SK-N-SH treated with all-trans-retinoic acid at 6 μM for 48 hours (cell line): Measurements from ENCODE around the gene PDE1C.

ENCODE experiments used
- ATAC-seq: fragments of 200-7000 bp; cut with Tn5 transposase; 3 replicates; pipeline ENCODE4 v1.9.1; 2020; ENCODE audit warnings: mild to moderate bottlenecking, moderate library complexity
- ARNTL ChIP-seq: fragments of 450-650 bp; formaldehyde crosslinking; IDR thresholded peaks from 2 replicates; pipeline ENCODE4 v1.5.0; 2020; ENCODE audit warnings: low read depth, mild to moderate bottlenecking, moderate library complexity, borderline replicate concordance
- BACH2 ChIP-seq: fragments of 250-450 bp; sonication (Bioruptor Pico); IDR thresholded peaks from 2 replicates; pipeline ENCODE4 v1.9.0; 2021; ENCODE audit warnings: mild to moderate bottlenecking, borderline replicate concordance
- CREB5 ChIP-seq: fragments of 250-450 bp; sonication (Bioruptor Pico); IDR thresholded peaks from 2 replicates; pipeline ENCODE4 v1.5.1; 2020; ENCODE audit warnings: low read depth, mild to moderate bottlenecking, moderate library complexity
- CSDC2 ChIP-seq: fragments of 250-450 bp; sonication (Bioruptor Pico); IDR thresholded peaks from 2 replicates; pipeline ENCODE4 v1.5.0; 2020; ENCODE audit warnings: mild to moderate bottlenecking, moderate library complexity
- ESRRG ChIP-seq: fragments of 250-450 bp; sonication (Bioruptor Pico); IDR thresholded peaks from 2 replicates; pipeline ENCODE4 v1.6.1; 2021; ENCODE audit warnings: mild to moderate bottlenecking
- GLIS3 ChIP-seq: fragments of 250-450 bp; sonication (Bioruptor Pico); IDR thresholded peaks from 2 replicates; pipeline ENCODE4 v1.5.0; 2020; ENCODE audit warnings: mild to moderate bottlenecking, moderate library complexity
- ISL1 ChIP-seq: fragments of 250-450 bp; sonication (Bioruptor Pico); IDR thresholded peaks from 2 replicates; pipeline ENCODE4 v2.1.2; 2022; ENCODE audit warnings: mild to moderate bottlenecking, moderate library complexity
- OSR1 ChIP-seq: fragments of 250-450 bp; sonication (Bioruptor Pico); IDR thresholded peaks from 2 replicates; pipeline ENCODE4 v1.8.0; 2022; ENCODE audit warnings: moderate library complexity, mild to moderate bottlenecking, inconsistent platforms
- POU6F1 ChIP-seq: fragments of 250-450 bp; sonication (Bioruptor Pico); IDR thresholded peaks from 2 replicates; pipeline ENCODE4 v1.8.0; 2021; ENCODE audit warnings: low read depth, mild to moderate bottlenecking, moderate library complexity, borderline replicate concordance
- RARB ChIP-seq: fragments of 250-450 bp; sonication (Bioruptor Pico); IDR thresholded peaks from 2 replicates; pipeline ENCODE4 v1.8.0; 2021; ENCODE audit warnings: mild to moderate bottlenecking, moderate library complexity
- SNAI2 ChIP-seq: fragments of 250-450 bp; sonication (Bioruptor Pico); IDR thresholded peaks from 2 replicates; pipeline ENCODE4 v1.5.0; 2020; ENCODE audit warnings: mild to moderate bottlenecking, moderate library complexity
- TCF4 ChIP-seq: fragments of 250-450 bp; sonication (Bioruptor Pico); IDR thresholded peaks from 2 replicates; pipeline ENCODE4 v1.8.0; 2021; ENCODE audit warnings: mild to moderate bottlenecking, moderate library complexity, borderline replicate concordance
- TOX ChIP-seq: fragments of 250-450 bp; sonication (Bioruptor Pico); IDR thresholded peaks from 2 replicates; pipeline ENCODE4 v1.8.0; 2021; ENCODE audit warnings: mild to moderate bottlenecking, moderate library complexity, borderline replicate concordance
- ZC3H10 ChIP-seq: fragments of 250-450 bp; sonication (Bioruptor Pico); IDR thresholded peaks from 2 replicates; pipeline ENCODE4 v1.5.1; 2021; ENCODE audit warnings: mild to moderate bottlenecking, moderate library complexity
- ZFP3 ChIP-seq: fragments of 250-450 bp; sonication (Bioruptor Pico); IDR thresholded peaks from 2 replicates; pipeline ENCODE4 v1.5.0; 2020; ENCODE audit warnings: mild to moderate bottlenecking, moderate library complexity
- ZFP30 ChIP-seq: fragments of 450-650 bp; formaldehyde crosslinking; IDR thresholded peaks from 2 replicates; pipeline ENCODE4 v1.5.0; 2022; ENCODE audit warnings: mild to moderate bottlenecking, moderate library complexity
- ZNF565 ChIP-seq: fragments of 450-650 bp; formaldehyde crosslinking; conservative IDR thresholded peaks from 2 replicates; pipeline ENCODE4 v1.5.0; 2020; ENCODE audit warnings: low read depth, mild to moderate bottlenecking, moderate library complexity
- ZNF8 ChIP-seq: fragments of 450-650 bp; formaldehyde crosslinking; IDR thresholded peaks from 2 replicates; pipeline ENCODE4 v1.5.0; 2020; ENCODE audit warnings: mild to moderate bottlenecking, moderate library complexity
- TF ChIP-seq, protein P1 (sequence below): fragments of 250-450 bp; sonication (Bioruptor Pico); IDR thresholded peaks from 2 replicates; pipeline ENCODE4 v1.5.1; 2021; ENCODE audit warnings: mild to moderate bottlenecking, moderate library complexity
- TF ChIP-seq, protein P2 (sequence below): fragments of 250-450 bp; sonication (Bioruptor Pico); IDR thresholded peaks from 2 replicates; pipeline ENCODE4 v1.5.0; 2020; ENCODE audit warnings: mild to moderate bottlenecking, moderate library complexity

PDE1C gene

GRCh38 chr7:31894308-31894707 is 175.9 kb downstream of the PDE1C start:
- ATAC-seq: no peak
- TF ChIP-seq CREB5 (CRISPR knock-in tag) (no peak), GLIS3 (CRISPR knock-in tag) (no peak), ARNTL (CRISPR knock-in tag) (no peak), BACH2 (CRISPR knock-in tag) (no peak), ZFP3 (CRISPR knock-in tag) (no peak), TCF4 (CRISPR knock-in tag) (no peak), ZNF565 (CRISPR knock-in tag) (no peak), ISL1 (CRISPR knock-in tag) (no peak), RARB (CRISPR knock-in tag) (no peak), SNAI2 (CRISPR knock-in tag) (no peak), OSR1 (no peak), ZNF8 (CRISPR knock-in tag) (no peak)
- TF ChIP-seq, protein P1, sequence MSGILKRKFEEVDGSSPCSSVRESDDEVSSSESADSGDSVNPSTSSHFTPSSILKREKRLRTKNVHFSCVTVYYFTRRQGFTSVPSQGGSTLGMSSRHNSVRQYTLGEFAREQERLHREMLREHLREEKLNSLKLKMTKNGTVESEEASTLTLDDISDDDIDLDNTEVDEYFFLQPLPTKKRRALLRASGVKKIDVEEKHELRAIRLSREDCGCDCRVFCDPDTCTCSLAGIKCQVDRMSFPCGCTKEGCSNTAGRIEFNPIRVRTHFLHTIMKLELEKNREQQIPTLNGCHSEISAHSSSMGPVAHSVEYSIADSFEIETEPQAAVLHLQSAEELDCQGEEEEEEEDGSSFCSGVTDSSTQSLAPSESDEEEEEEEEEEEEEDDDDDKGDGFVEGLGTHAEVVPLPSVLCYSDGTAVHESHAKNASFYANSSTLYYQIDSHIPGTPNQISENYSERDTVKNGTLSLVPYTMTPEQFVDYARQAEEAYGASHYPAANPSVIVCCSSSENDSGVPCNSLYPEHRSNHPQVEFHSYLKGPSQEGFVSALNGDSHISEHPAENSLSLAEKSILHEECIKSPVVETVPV (CRISPR knock-in tag): no peak
- TF ChIP-seq, protein P2, sequence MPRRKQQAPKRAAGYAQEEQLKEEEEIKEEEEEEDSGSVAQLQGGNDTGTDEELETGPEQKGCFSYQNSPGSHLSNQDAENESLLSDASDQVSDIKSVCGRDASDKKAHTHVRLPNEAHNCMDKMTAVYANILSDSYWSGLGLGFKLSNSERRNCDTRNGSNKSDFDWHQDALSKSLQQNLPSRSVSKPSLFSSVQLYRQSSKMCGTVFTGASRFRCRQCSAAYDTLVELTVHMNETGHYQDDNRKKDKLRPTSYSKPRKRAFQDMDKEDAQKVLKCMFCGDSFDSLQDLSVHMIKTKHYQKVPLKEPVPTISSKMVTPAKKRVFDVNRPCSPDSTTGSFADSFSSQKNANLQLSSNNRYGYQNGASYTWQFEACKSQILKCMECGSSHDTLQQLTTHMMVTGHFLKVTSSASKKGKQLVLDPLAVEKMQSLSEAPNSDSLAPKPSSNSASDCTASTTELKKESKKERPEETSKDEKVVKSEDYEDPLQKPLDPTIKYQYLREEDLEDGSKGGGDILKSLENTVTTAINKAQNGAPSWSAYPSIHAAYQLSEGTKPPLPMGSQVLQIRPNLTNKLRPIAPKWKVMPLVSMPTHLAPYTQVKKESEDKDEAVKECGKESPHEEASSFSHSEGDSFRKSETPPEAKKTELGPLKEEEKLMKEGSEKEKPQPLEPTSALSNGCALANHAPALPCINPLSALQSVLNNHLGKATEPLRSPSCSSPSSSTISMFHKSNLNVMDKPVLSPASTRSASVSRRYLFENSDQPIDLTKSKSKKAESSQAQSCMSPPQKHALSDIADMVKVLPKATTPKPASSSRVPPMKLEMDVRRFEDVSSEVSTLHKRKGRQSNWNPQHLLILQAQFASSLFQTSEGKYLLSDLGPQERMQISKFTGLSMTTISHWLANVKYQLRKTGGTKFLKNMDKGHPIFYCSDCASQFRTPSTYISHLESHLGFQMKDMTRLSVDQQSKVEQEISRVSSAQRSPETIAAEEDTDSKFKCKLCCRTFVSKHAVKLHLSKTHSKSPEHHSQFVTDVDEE: no peak

DNA sequence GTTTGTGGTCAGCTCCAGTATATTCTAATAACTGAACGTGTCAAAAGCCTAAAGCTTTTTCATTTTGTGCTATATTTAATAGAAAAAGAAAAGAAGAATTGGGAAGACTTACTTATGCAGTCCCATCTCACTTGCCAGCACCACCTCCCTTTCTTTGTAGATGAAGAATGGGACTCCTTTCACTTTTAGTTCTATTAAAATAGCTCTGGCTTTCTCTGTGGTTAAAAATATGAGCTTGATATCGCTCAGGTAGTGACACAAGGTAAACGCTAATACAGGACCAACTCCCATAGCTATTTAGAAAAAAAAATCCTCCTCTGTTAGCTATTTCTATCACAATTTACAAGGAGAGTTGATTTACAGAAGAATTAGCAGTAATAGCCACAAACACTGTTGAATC is 176.8 kb downstream of the PDE1C start:
- ATAC-seq: no peak
- no peak for TF ChIP-seq ZFP3 (CRISPR knock-in tag)
- no peak for TF ChIP-seq ESRRG
- TF ChIP-seq, protein P2: no peak
- no peak for TF ChIP-seq ZNF8 (CRISPR knock-in tag)
- no peak for TF ChIP-seq ZNF565 (CRISPR knock-in tag)
- no peak for TF ChIP-seq CSDC2

GRCh38 chr7:31892099-31892829 is 177.9 kb downstream of the PDE1C start:
- TF ChIP-seq BACH2 (CRISPR knock-in tag) (no peak), ARNTL (CRISPR knock-in tag) (no peak), ZC3H10 (CRISPR knock-in tag) (no peak), TCF4 (CRISPR knock-in tag) (no peak), CSDC2 (no peak), ZNF565 (CRISPR knock-in tag) (no peak)
- TF ChIP-seq, all 23 proteins: peak for 0
- ATAC-seq: no peak

- TF ChIP-seq CSDC2: no peak
- TF ChIP-seq, all 23 proteins: peak for 0
These were observed 179.4 kb downstream of the PDE1C start for GRCh38 chr7:31890766-31891165.

DNA sequence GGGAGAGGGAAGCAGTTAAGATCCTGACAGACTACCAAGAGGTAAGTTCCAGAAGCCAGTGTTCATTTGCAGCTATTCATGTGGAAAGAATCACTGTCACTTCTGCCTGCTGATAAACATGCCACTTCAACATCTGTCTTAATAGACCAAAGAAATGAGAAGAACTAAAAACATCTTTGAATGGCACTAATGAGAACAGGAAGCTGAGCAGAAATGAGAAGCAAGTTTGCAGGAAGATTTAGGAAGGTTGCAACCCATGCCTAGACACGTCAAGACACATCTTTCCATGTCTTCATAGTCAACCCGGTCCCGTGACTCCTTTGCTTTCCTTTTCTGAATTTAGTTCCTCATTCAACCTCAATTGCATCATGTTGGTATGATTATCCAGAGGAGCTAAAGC is 180.0 kb downstream of the PDE1C start:
- TF ChIP-seq TOX: no peak
- TF ChIP-seq CSDC2: no peak
- no peak for TF ChIP-seq ZFP30 (CRISPR knock-in tag)
- TF ChIP-seq RARB (CRISPR knock-in tag): no peak
- no peak for TF ChIP-seq ZNF565 (CRISPR knock-in tag)
- TF ChIP-seq, protein P2: no peak
- no peak for TF ChIP-seq POU6F1 (CRISPR knock-in tag)
- no peak for TF ChIP-seq ISL1 (CRISPR knock-in tag)
- no peak for TF ChIP-seq ESRRG
- TF ChIP-seq ZFP3 (CRISPR knock-in tag): no peak
- ATAC-seq: no peak

More at GRCh38 chr7:31890766-31891165, 179.4 kb downstream of the PDE1C start:
- ATAC-seq: no peak
